GM21723 (cell line): Measurements from ENCODE around the gene SLX4.
"Not testable (repeated sequence)": the region's sequence is repeated elsewhere in the genome, so short reads cannot be mapped to it uniquely, and the experiment has no call there.

Experiments used
- ATAC-seq: cut with Tn5 transposase; IDR thresholded peaks from one replicate; pipeline ENCODE4 v1.9.1; 2021; ENCODE audit warnings: mild to moderate bottlenecking, moderate library complexity; ENCODE audit not compliant: unreplicated experiment

The SLX4 gene, protein sequence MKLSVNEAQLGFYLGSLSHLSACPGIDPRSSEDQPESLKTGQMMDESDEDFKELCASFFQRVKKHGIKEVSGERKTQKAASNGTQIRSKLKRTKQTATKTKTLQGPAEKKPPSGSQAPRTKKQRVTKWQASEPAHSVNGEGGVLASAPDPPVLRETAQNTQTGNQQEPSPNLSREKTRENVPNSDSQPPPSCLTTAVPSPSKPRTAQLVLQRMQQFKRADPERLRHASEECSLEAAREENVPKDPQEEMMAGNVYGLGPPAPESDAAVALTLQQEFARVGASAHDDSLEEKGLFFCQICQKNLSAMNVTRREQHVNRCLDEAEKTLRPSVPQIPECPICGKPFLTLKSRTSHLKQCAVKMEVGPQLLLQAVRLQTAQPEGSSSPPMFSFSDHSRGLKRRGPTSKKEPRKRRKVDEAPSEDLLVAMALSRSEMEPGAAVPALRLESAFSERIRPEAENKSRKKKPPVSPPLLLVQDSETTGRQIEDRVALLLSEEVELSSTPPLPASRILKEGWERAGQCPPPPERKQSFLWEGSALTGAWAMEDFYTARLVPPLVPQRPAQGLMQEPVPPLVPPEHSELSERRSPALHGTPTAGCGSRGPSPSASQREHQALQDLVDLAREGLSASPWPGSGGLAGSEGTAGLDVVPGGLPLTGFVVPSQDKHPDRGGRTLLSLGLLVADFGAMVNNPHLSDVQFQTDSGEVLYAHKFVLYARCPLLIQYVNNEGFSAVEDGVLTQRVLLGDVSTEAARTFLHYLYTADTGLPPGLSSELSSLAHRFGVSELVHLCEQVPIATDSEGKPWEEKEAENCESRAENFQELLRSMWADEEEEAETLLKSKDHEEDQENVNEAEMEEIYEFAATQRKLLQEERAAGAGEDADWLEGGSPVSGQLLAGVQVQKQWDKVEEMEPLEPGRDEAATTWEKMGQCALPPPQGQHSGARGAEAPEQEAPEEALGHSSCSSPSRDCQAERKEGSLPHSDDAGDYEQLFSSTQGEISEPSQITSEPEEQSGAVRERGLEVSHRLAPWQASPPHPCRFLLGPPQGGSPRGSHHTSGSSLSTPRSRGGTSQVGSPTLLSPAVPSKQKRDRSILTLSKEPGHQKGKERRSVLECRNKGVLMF (N-terminal part only)

DNA sequence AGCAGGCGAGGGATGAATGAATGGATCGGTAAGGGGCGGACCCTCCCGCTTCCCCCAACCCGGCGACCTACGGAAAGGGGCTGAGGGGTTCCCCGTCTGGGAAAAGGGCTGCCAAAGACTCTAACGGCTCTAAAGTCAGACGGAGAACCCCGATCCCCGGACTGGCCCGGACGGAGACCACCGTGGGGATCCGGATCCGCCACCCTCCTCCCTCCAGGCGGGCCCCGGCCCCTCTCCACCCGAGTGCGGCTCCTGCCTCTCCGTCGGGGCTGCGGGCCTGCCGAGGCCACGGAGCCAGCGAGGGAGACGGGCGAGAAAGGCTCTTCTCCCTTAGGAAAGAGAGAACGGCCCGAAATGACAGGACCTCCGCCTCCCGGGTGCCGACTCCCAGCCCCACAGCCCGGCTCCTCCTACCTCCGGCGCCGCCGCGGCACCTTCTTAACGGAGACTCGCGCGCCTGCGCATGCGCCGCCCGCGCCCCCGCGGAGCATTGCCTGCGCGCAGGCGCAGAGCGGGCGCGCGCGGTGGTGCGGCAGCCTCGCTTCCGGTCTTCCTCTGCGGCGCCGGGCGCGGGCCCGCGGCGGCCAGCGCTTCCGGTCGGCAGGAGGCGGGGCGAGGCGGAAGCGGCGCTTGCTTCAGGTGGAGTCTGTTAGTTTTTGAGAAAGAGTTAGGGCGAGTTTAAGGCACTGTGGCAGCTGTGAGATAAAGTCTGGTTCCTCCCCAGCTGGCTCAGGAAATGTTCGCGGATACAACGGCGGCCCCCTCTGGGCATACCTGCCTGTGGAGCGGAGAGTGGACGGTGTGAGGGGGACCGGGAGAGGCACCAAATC is at the start of gene SLX4:
TSS of gene SLX4 (minus strand) at position 461 of the 830 bp plus-strand sequence. CDS start 2,642 bp downstream, outside the sequence.
- peak; percentile 72 for ATAC-seq

- ATAC-seq = no peak
Observed at GRCh38 chr16:3659251-3659650, 47.8 kb upstream of the SLX4 start.

DNA sequence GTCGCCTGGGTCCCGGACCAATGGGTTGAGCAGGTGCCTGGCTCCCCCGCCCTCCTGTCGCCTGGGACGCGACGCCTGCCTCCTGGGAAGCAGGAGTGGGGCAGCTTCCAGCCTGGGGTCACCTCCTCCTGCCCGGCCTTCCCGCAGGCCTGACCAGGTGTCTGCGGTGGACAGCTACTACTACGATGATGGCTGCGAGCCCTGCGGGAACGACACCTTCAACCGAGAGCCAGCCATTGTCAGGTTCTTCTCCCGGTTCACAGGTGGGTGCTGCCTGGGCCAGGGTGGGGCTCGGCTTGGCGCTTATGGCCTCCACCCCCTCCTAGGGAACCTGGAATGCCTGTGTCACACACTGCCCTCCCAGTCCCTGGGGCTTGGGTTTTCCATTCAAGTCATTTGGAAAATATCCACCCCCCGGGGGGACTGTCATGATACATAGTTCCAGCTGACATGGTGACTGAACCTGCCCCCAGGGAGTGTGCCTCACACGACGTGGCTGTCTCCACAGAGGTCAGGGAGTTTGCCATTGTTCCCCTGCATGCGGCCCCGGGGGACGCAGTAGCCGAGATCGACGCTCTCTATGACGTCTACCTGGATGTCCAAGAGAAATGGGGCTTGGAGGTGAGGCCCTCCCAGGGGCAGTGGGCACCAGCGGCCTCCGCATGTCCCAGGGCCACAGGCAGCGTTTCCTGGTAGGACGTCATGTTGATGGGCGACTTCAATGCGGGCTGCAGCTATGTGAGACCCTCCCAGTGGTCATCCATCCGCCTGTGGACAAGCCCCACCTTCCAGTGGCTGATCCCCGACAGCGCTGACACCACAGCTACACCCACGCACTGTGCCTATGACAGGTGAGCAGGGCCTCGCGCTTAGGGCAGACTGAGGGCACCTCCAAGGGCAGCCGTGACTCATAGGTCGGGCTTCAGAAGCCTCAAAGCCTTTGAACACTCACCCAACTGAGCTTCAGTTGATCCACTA is 45.4 kb upstream of the SLX4 start:
- no peak for ATAC-seq

- not testable (repeated sequence) for ATAC-seq
Observed at GRCh38 chr16:3656160-3656490, 44.7 kb upstream of the SLX4 start.

DNA sequence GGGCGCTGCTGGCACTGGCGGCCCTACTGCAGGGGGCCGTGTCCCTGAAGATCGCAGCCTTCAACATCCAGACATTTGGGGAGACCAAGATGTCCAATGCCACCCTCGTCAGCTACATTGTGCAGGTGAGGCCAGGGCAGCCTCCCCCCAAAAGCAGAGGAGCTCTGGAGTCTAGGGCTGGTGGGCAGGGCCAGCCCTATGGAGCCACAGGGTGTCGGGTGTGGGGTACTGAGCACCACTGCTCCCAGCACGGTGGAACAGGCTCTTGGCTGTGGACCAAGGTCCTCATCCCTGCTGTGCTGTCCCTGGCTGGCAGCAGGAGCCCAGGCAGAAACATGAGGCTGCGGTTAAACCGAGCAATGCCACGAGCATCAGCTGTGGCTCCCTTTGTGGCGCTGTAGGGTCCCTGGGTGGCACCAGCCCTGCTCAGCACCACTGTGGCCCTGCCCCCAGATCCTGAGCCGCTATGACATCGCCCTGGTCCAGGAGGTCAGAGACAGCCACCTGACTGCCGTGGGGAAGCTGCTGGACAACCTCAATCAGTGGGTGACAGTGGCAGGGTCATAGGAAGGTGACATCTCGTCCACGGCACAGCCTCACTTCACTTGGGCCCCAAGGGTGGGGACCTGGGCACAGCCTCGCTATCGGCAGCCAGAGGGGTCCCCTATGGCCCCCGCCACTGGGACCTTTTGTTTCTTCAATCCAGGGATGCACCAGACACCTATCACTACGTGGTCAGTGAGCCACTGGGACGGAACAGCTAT is 44.2 kb upstream of the SLX4 start:
- no peak for ATAC-seq

DNA sequence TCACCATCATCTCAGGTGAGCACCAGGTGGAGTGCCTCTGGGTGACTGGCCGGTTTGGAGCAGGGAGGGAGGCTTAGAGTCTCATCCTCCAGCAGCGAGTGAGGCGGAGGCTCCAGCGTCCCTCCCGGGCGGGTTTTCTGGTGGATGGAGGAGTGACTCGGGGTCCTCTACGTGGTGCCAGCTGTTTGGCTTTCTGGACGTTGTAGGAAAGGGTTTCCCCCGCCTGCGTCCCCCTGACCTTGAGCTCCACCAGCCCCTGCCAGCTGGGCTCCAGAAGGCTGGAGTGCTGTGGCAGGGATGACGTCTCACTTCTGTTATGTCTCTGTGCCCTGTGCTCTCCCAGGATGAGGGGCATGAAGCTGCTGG is 43.6 kb upstream of the SLX4 start:
- no peak for ATAC-seq

DNA sequence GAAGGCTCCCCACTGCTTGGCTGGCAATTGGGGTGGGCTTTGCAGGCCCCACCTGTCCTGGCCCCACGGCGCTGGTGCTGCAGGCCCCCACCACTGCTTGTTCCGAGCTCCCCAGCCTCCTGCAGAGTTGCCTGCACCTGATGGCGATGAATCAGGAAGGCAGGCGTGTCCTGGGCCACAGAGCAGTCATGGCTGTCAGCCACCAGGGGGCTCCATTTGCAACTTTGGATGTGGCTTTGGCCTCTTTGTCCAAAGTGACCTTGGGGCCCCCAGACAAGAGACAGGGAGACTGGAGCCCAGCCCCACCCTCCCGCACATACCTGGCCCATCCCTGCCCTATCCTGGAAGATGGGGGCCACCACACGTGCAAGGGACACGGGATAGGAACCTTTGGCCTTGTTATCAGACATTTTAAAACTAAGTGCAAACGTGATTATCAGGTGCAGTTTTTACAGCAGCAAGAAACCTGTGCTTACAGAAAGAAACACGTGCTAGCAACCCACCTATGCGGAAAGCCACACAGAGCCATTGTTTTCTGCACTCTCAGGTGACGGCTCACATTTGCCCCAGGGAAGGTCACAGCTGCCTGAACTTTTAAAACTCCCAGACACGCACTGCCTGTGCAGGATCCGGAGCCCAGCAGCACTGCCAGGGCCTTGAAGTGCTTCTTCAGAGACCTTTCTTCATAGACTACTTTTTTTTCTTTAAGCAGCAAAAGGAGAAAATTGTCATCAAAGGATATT is 43.0 kb upstream of the SLX4 start, which contains the start of gene DNASE1:
TSS of gene DNASE1 (plus strand) at position 443 of the 743 bp plus-strand sequence. CDS start 683 bp downstream, outside the sequence.
- ATAC-seq = no peak

DNA sequence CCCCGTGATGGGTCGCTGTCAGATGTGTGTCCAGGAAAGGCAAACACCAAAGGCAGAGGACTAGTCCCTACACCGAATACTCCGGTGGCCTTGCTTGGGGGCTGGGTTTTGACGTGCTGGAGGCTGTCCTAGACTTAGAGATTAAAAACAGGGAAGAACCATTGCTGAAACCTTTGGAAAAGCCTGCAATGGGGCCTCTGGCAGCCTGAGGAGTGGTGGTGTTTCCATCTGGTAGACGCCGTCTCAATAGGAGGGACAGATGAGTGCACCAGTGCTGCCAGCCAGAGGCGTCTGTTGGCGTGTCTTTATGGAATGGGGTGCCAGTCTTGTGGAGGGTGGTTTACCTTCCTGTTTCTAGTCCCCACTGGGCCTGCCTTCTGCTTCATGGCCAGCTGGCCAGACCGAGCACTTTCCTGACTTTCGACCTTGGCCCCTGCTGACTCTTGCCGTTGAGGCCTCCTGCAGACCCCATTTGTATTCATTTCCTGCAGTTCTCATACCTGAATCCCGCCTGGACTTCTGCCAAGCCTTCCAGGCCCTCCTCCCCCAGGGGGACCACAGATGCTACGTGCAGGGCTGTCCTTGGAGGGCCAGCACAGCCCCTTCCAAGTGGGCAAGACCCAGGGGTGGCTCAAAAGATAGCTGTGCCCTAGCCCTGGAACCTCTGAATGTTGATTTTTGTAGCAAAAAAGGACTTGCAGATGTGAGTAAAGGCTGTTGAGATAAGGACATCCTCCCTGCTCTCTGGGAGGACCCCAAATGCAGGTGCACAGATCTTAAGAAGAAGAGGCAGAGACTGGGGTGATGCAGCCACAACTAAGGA is 41.2 kb upstream of the SLX4 start:
- ATAC-seq = no peak

- no peak for ATAC-seq
Observed at GRCh38 chr16:3651461-3652372, 40.3 kb upstream of the SLX4 start.

DNA sequence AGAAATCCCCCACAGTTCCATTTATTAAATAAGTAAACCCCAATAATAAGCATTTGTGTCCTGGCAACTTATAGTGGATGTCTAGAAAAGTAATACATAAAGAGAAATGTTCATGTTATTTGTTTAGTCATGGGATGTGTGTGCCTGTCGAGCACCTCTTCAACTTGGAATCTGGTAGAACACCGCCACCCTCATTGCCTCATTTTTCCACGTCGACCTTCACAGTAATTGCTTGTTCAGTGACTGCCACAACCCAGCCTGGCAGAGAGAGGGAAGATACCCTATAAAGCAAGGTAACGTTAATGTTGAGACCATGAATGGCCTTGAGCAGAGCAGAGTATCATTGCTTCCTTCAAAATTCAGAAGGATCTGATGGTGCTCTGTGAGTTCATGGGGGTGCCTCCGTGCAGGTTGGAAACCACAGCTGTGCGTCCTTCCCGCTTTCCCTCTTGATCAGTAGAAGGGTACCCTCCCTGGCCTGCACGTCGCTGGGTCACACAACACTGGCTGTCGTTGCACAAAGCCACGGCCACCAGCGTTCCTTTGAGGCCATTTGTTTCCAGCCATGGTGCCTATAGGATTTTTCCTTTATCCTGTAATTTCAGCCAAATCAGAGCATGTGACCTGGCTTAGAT is 39.3 kb upstream of the SLX4 start:
- no peak for ATAC-seq

GRCh38 chr16:3646348-3646920 is 35.0 kb upstream of the SLX4 start:
- no peak for ATAC-seq

GRCh38 chr16:3645504-3646347 is 34.3 kb upstream of the SLX4 start:
- ATAC-seq = no peak

DNA sequence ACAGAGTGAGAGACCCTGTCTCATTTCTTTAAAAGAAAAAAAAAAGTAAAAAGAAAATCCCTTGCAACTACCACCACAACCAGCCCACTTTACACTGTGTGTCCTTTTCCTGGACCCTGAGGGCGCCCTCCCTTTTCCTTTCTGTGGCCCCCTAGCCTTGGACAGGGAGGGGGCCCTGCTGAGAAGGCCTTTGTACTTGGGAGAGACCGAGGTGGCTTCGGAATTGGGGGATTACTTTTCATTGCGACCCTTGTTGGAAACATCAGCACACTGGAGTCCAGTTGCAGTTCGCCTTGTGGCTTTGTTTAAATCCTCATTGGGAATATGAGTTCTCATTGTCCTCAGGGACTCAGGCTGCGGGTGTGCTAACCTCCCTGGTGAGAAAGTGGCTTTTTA is 33.7 kb upstream of the SLX4 start:
- ATAC-seq = no peak

GRCh38 chr16:3643095-3643730 is 31.8 kb upstream of the SLX4 start:
- ATAC-seq = no peak
